ENCODE measurements around the gene CACNG7. TPM values are rescaled to one million over a fixed set of nuclear protein-coding genes. Genes with fewer than 3 reads are reported as not detected.
"Not testable (repeated sequence)": the region's sequence is repeated elsewhere in the genome, so short reads cannot be mapped to it uniquely, and the experiment has no call there.

The CACNG7 gene
- total RNA-seq, 1 experiment from 2014 or later, result not detected

- peaks cover 9% of the 10 kb centered on the region for H3K27me3 ChIP-seq (replicated peaks; ENCODE audit: insufficient read depth, low read depth, low read length, poor library complexity)
- intact Hi-C loops (cut with micrococcal nuclease; ENCODE audit: unreplicated experiment), result no loop called here
- ChIA-PET POLR2A (ENCODE audit: low non-redundant PET) (no interaction called here), CTCF (no interaction called here)
- no peak for DNase-seq (ENCODE audit: low spot score)
- BruUV-seq (replicated peaks), result no TSS peak
- no peaks in the 10 kb centered on the region for H3K9me3 ChIP-seq (ENCODE audit: low read depth, low read length, poor library complexity, severe bottlenecking)
- TF ChIP-seq EZH2 (IDR thresholded peaks at IDR 0.05; ENCODE audit: borderline replicate concordance, low read depth, low read length, poor library complexity, severe bottlenecking) (no peak), CTCF (conservative IDR thresholded peaks at IDR 0.05; ENCODE audit: low read depth, low read length) (no peak)
- no peak overlapping the region for H3K4me3 ChIP-seq (ENCODE audit: low read depth, low read length, poor library complexity, severe bottlenecking)
- H3K27ac ChIP-seq (ENCODE audit: low read depth, low read length, poor library complexity, severe bottlenecking), result no peak overlapping the region
- no peaks in the 10 kb centered on the region for H3K4me1 ChIP-seq (ENCODE audit: insufficient read depth, low read length, poor library complexity, severe bottlenecking)
- no peaks in the 10 kb centered on the region for H3K36me3 ChIP-seq (ENCODE audit: insufficient read depth, low read length, poor library complexity, severe bottlenecking)
Observed at GRCh38 chr19:53945441-53945840, 36.4 kb downstream of the CACNG7 start.

- ChIA-PET POLR2A (ENCODE audit: low non-redundant PET) (no interaction called here), CTCF (no interaction called here)
- no peaks in the 10 kb centered on the region for H3K9me3 ChIP-seq (ENCODE audit: low read depth, low read length, poor library complexity, severe bottlenecking)
- H3K36me3 ChIP-seq (ENCODE audit: insufficient read depth, low read length, poor library complexity, severe bottlenecking), result no peaks in the 10 kb centered on the region
- TF ChIP-seq EZH2 (IDR thresholded peaks at IDR 0.05; ENCODE audit: borderline replicate concordance, low read depth, low read length, poor library complexity, severe bottlenecking) (no peak), CTCF (conservative IDR thresholded peaks at IDR 0.05; ENCODE audit: low read depth, low read length) (no peak)
- H3K27me3 ChIP-seq (replicated peaks; ENCODE audit: insufficient read depth, low read depth, low read length, poor library complexity), result peaks cover 9% of the 10 kb centered on the region
- no peak overlapping the region for H3K4me3 ChIP-seq (ENCODE audit: low read depth, low read length, poor library complexity, severe bottlenecking)
- intact Hi-C loops (cut with micrococcal nuclease; ENCODE audit: unreplicated experiment), result no loop called here
- DNase-seq (ENCODE audit: low spot score), result no peak
- BruUV-seq (replicated peaks), result no TSS peak
- H3K27ac ChIP-seq (ENCODE audit: low read depth, low read length, poor library complexity, severe bottlenecking), result no peak overlapping the region
- H3K4me1 ChIP-seq (ENCODE audit: insufficient read depth, low read length, poor library complexity, severe bottlenecking), result no peaks in the 10 kb centered on the region
Observed at GRCh38 chr19:53945998-53946397, 36.9 kb downstream of the CACNG7 start.

GRCh38 chr19:53947624-53948023 is 38.5 kb downstream of the CACNG7 start:
- no peaks in the 10 kb centered on the region for H3K36me3 ChIP-seq (ENCODE audit: insufficient read depth, low read length, poor library complexity, severe bottlenecking)
- intact Hi-C loops (cut with micrococcal nuclease; ENCODE audit: unreplicated experiment), result no loop called here
- POLR2A ChIA-PET (ENCODE audit: low non-redundant PET), result interaction anchor here (0.6 kb wide), 1 partner anchor 801 kb away, joined by 3 read pairs; no protein-coding TSS in a partner anchor
- TF ChIP-seq CTCF (conservative IDR thresholded peaks at IDR 0.05; ENCODE audit: low read depth, low read length) (peak; percentile 53), EZH2 (IDR thresholded peaks at IDR 0.05; ENCODE audit: borderline replicate concordance, low read depth, low read length, poor library complexity, severe bottlenecking) (no peak)
- peaks cover 5% of the 10 kb centered on the region for H3K27me3 ChIP-seq (replicated peaks; ENCODE audit: insufficient read depth, low read depth, low read length, poor library complexity)
- CTCF ChIA-PET, result interaction anchor here (0.5 to 0.7 kb wide), 3 partner anchors 83 to 347 kb away, joined by 3 to 4 read pairs (median 3); no protein-coding TSS in a partner anchor
- H3K27ac ChIP-seq (ENCODE audit: low read depth, low read length, poor library complexity, severe bottlenecking), result no peak overlapping the region
- no TSS peak for BruUV-seq (replicated peaks)
- H3K4me1 ChIP-seq (ENCODE audit: insufficient read depth, low read length, poor library complexity, severe bottlenecking), result no peaks in the 10 kb centered on the region
- no peaks in the 10 kb centered on the region for H3K9me3 ChIP-seq (ENCODE audit: low read depth, low read length, poor library complexity, severe bottlenecking)
- no peak overlapping the region for H3K4me3 ChIP-seq (ENCODE audit: low read depth, low read length, poor library complexity, severe bottlenecking)
- peak; percentile 43 for DNase-seq (ENCODE audit: low spot score)

- H3K36me3 ChIP-seq (ENCODE audit: insufficient read depth, low read length, poor library complexity, severe bottlenecking); intact Hi-C loops (cut with micrococcal nuclease; ENCODE audit: unreplicated experiment); H3K27ac ChIP-seq (ENCODE audit: low read depth, low read length, poor library complexity, severe bottlenecking); H3K27me3 ChIP-seq (replicated peaks; ENCODE audit: insufficient read depth, low read depth, low read length, poor library complexity); H3K4me1 ChIP-seq (ENCODE audit: insufficient read depth, low read length, poor library complexity, severe bottlenecking); BruUV-seq (replicated peaks); DNase-seq (ENCODE audit: low spot score); H3K4me3 ChIP-seq (ENCODE audit: low read depth, low read length, poor library complexity, severe bottlenecking); CTCF ChIA-PET; H3K9me3 ChIP-seq (ENCODE audit: low read depth, low read length, poor library complexity, severe bottlenecking): not testable (repeated sequence)
- POLR2A ChIA-PET (ENCODE audit: low non-redundant PET), result interaction anchor here (0.6 kb wide), 1 partner anchor 802 kb away, joined by 3 read pairs; no protein-coding TSS in a partner anchor
Observed at GRCh38 chr19:53948611-53949010, 39.5 kb downstream of the CACNG7 start.
